Measurements from ENCODE around the gene TCTN2. TPM values are rescaled to one million over a fixed set of nuclear protein-coding genes. Genes with fewer than 3 reads are reported as not detected.

The TCTN2 gene
- 2.3 and 2.6 TPM in 2 replicates for total RNA-seq

- intact Hi-C loops (cut with micrococcal nuclease): loop anchor here (1.0 kb wide), 1 partner anchor 38 kb away; the partner anchor contains the start of genes EIF2B1 and GTF2H3
Measured at GRCh38 chr12:123670882-123671728, at the start of gene TCTN2. TSS of gene TCTN2 (plus strand) at chr12:123671113. CDS start at chr12:123671241, 128 bp downstream.

GRCh38 chr12:123621619-123622530 lies 49.0 kb upstream of the TCTN2 start:
- intact Hi-C loops (cut with micrococcal nuclease): no loop called here

- intact Hi-C loops (cut with micrococcal nuclease): loop anchor here (1.0 kb wide), 4 partner anchors 31 to 268 kb away; partner anchors contain the start of genes DDX55 and TCTN2
Measured at GRCh38 chr12:123633379-123634141, 37.4 kb upstream of the TCTN2 start, which contains the start of the genes EIF2B1 and GTF2H3. TSS of gene EIF2B1 (minus strand) at chr12:123633686. CDS start at chr12:123633557, 129 bp downstream. TSS of gene GTF2H3 (plus strand) at chr12:123633829. CDS start at chr12:123633860, 31 bp downstream.

- intact Hi-C loops (cut with micrococcal nuclease): no loop called here
Measured at GRCh38 chr12:123634142-123634561, 36.8 kb upstream of the TCTN2 start.

GRCh38 chr12:123643911-123644310 lies 27.0 kb upstream of the TCTN2 start:
- intact Hi-C loops (cut with micrococcal nuclease): no loop called here

- intact Hi-C loops (cut with micrococcal nuclease): no loop called here
Measured at GRCh38 chr12:123645380-123645779, 25.5 kb upstream of the TCTN2 start.

- intact Hi-C loops (cut with micrococcal nuclease): no loop called here
Measured at GRCh38 chr12:123645878-123646277, 25.0 kb upstream of the TCTN2 start.

GRCh38 chr12:123648401-123648800 lies 22.5 kb upstream of the TCTN2 start:
- intact Hi-C loops (cut with micrococcal nuclease): no loop called here

GRCh38 chr12:123654129-123654701 lies 16.7 kb upstream of the TCTN2 start:
- intact Hi-C loops (cut with micrococcal nuclease): no loop called here

GRCh38 chr12:123655420-123655819 lies 15.5 kb upstream of the TCTN2 start:
- intact Hi-C loops (cut with micrococcal nuclease): no loop called here

GRCh38 chr12:123656392-123656791 lies 14.5 kb upstream of the TCTN2 start:
- intact Hi-C loops (cut with micrococcal nuclease): no loop called here

GRCh38 chr12:123657211-123657610 lies 13.7 kb upstream of the TCTN2 start:
- intact Hi-C loops (cut with micrococcal nuclease): no loop called here

GRCh38 chr12:123659996-123660727 lies 10.8 kb upstream of the TCTN2 start:
- intact Hi-C loops (cut with micrococcal nuclease): no loop called here

- intact Hi-C loops (cut with micrococcal nuclease): no loop called here
Measured at GRCh38 chr12:123667771-123668170, 3.1 kb upstream of the TCTN2 start.

GRCh38 chr12:123671876-123672275 lies 963 bp downstream of the TCTN2 start:
- intact Hi-C loops (cut with micrococcal nuclease): loop anchor here (1.0 kb wide), 1 partner anchor 39 kb away; the partner anchor contains the start of genes EIF2B1 and GTF2H3

GRCh38 chr12:123675436-123675835 lies 4.5 kb downstream of the TCTN2 start:
- intact Hi-C loops (cut with micrococcal nuclease): no loop called here

- intact Hi-C loops (cut with micrococcal nuclease): no loop called here
Measured at GRCh38 chr12:123676616-123677320, 5.9 kb downstream of the TCTN2 start.

- intact Hi-C loops (cut with micrococcal nuclease): no loop called here
Measured at GRCh38 chr12:123678981-123679380, 8.1 kb downstream of the TCTN2 start.

- intact Hi-C loops (cut with micrococcal nuclease): no loop called here
Measured at GRCh38 chr12:123681605-123682004, 10.7 kb downstream of the TCTN2 start.
